Myometrial cell (primary cell): ENCODE results near the gene PGS1. TPM values are rescaled to one million over a fixed set of nuclear protein-coding genes. Genes with fewer than 3 reads are reported as not detected.

Source experiments
- total RNA-seq: library from RNA; depleted of rRNA; stranded (reverse); fragments of >200 nt; gene quantifications from 2 replicates; pipeline ENCODE4 v1.2.3, GENCODE V29; 2015

The PGS1 gene
- 25.9 and 31.4 TPM in 2 replicates for total RNA-seq

DNA sequence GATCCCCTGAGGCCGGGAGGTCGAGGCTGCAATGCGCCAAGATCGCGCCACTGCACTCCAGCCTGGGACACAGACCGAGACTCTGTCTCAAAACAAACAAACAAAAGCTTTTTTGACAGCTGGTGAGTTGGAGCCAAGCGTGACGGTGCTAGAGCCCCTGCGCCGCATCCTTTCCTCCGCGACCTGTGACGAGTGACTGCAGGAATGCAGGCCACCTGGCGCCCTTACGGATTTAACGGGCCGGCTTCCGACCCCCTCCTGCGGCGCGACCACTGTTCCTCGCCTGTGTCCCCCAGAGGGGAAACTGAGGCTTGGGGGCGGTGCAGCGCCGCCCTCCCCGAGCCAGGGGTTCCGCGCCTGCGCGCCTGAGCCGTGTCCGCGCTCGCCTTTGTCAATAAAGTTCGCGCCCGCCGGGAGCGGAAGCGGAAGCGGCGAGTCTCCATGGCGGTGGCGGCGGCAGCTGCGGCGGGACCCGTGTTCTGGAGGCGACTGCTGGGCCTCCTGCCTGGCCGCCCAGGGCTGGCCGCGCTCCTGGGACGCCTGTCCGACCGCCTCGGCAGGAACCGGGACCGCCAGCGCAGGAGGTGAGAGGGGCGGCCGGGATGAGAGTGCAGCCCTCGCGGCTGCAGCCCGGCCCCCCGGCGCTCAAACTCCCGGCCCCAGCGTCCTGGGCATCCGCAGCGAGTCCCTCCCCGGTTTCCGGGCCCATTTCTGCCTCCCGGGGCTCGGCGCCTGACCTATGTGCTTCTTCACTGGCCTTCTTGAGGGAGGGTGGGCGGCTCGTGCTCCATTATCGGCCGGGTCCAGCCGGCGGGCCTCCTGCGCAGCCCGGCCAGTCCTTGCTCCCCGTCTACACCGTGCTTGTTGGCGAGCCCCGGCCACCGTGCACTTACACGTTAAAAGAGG is at the start of gene PGS1:
TSS of gene PGS1 (plus strand) at position 425 of the 906 bp plus-strand sequence. CDS start at position 442, 17 bp downstream.

GRCh38 chr17:78359997-78360370 is 18.5 kb upstream of the PGS1 start, which contains the start of gene SOCS3:
Gene SOCS3 (minus strand): TSS chr17:78360077. CDS start chr17:78359095, 982 bp downstream.

Other genes with a start within 250 kb of the PGS1 start
- gene TMC6, start 249.9 kb upstream of the PGS1 start, total RNA-seq, result 0.53 and 0.58 TPM in 2 replicates
- not detected in 2 replicates for gene TMC8, start 247.9 kb upstream of the PGS1 start, total RNA-seq
- not detected in 2 replicates for gene C17orf99, start 232.3 kb upstream of the PGS1 start, total RNA-seq
- 12.8 and 13.8 TPM in 2 replicates for gene SYNGR2, start 210.1 kb upstream of the PGS1 start, total RNA-seq
- gene TK1, start 191.6 kb upstream of the PGS1 start, total RNA-seq, result 258 and 283 TPM in 2 replicates
- 18.2 and 28.7 TPM in 2 replicates for gene AFMID, start 191.3 kb upstream of the PGS1 start, total RNA-seq
- gene BIRC5, start 164.4 kb upstream of the PGS1 start, total RNA-seq, result 93.4 and 99.5 TPM in 2 replicates
- not detected in 2 replicates for gene TMEM235, start 147.0 kb upstream of the PGS1 start, total RNA-seq
- 44.0 and 48.4 TPM in 2 replicates for gene SOCS3, start 18.6 kb upstream of the PGS1 start, total RNA-seq
- not detected in 2 replicates for gene DNAH17, start 198.7 kb downstream of the PGS1 start, total RNA-seq